GM23338 (cell line): ENCODE results near the gene CHRM4. TPM values are rescaled to one million over a fixed set of nuclear protein-coding genes. Genes with fewer than 3 reads are reported as not detected.

Experiments
- ATAC-seq: fragments of 200-7000 bp; cut with Tn5 transposase; 3 replicates; pipeline ENCODE4 v1.9.1; 2020
- DNase-seq: peaks from one replicate; pipeline ENCODE4 v3.0.0-alpha.2; 2015; ENCODE audit warnings: low spot score
- H2AFZ ChIP-seq: fragments of 200-600 bp; sonication (generic); 2 replicates; pipeline ENCODE4 v1.8.0; 2016; ENCODE audit warnings: antibody characterized with exemption, mild to moderate bottlenecking, moderate library complexity
- H3F3A ChIP-seq: fragments of 200-600 bp; sonication (generic); replicated peaks from 2 replicates; pipeline ENCODE4 v1.8.0; 2017; ENCODE audit warnings: antibody characterized with exemption, mixed run types, low read depth
- H3K27ac ChIP-seq: fragments of 200-600 bp; sonication (generic); 2 replicates; pipeline ENCODE4 v1.6.1; 2016; ENCODE audit warnings: low read depth
- H3K27me3 ChIP-seq: fragments of 200-600 bp; sonication (generic); 2 replicates; pipeline ENCODE4 v1.8.0; 2016; ENCODE audit warnings: mild to moderate bottlenecking, mixed run types, moderate library complexity; ENCODE audit not compliant: insufficient read depth
- H3K36me3 ChIP-seq: fragments of 200-600 bp; sonication (generic); 2 replicates; pipeline ENCODE4 v1.8.0; 2016; ENCODE audit warnings: mild to moderate bottlenecking; ENCODE audit not compliant: insufficient read depth
- H3K4me1 ChIP-seq: fragments of 200-600 bp; sonication (generic); 2 replicates; pipeline ENCODE4 v1.8.0; 2016; ENCODE audit warnings: mild to moderate bottlenecking, moderate library complexity; ENCODE audit not compliant: insufficient read depth
- H3K4me2 ChIP-seq: fragments of 200-600 bp; sonication (generic); 2 replicates; pipeline ENCODE4 v1.7.1; 2017; ENCODE audit warnings: mixed run types
- H3K4me3 ChIP-seq: fragments of 200-600 bp; sonication (generic); 2 replicates; pipeline ENCODE4 v1.6.1; 2016; ENCODE audit warnings: mixed run types
- H3K79me2 ChIP-seq: fragments of 200-600 bp; sonication (generic); replicated peaks from 2 replicates; pipeline ENCODE4 v1.8.0; 2017; ENCODE audit warnings: mild to moderate bottlenecking; ENCODE audit not compliant: insufficient read depth
- H3K9me2 ChIP-seq: fragments of 200-600 bp; sonication (generic); 2 replicates; pipeline ENCODE4 v1.8.0; 2017; ENCODE audit not compliant: insufficient read depth
- H4K20me1 ChIP-seq: fragments of 200-600 bp; sonication (generic); replicated peaks from 2 replicates; pipeline ENCODE4 v1.8.0; 2017; ENCODE audit warnings: mild to moderate bottlenecking; ENCODE audit not compliant: insufficient read depth
- H3K27ac Mint-ChIP-seq: 2 replicates; pipeline ENCODE4 v1.8.0; 2020; ENCODE audit warnings: inconsistent platforms, mild to moderate bottlenecking, moderate library complexity, mixed read lengths
- H3K27me3 Mint-ChIP-seq: 3 replicates; pipeline ENCODE4 v1.8.0; 2022; ENCODE audit warnings: low read depth, mild to moderate bottlenecking, moderate library complexity, mixed read lengths, inconsistent platforms; ENCODE audit not compliant: insufficient read depth, poor library complexity
- H3K36me3 Mint-ChIP-seq: 3 replicates; pipeline ENCODE4 v1.8.0; 2021; ENCODE audit warnings: low read depth, mild to moderate bottlenecking, inconsistent platforms, moderate library complexity, mixed read lengths
- H3K4me1 Mint-ChIP-seq: 3 replicates; pipeline ENCODE4 v1.8.0; 2020; ENCODE audit warnings: mild to moderate bottlenecking, inconsistent platforms, mixed read lengths
- H3K4me3 Mint-ChIP-seq: 3 replicates; pipeline ENCODE4 v1.8.0; 2021; ENCODE audit warnings: moderate library complexity, mild to moderate bottlenecking, inconsistent platforms, mixed read lengths
- H3K9me3 Mint-ChIP-seq: 3 replicates; pipeline ENCODE4 v1.8.0; 2020; ENCODE audit warnings: moderate library complexity, mild to moderate bottlenecking, inconsistent platforms, mixed read lengths
- CREB1 ChIP-seq: fragments of 250-450 bp; sonication (Bioruptor Pico); IDR thresholded peaks from 2 replicates; pipeline ENCODE4 v1.5.0; 2020; ENCODE audit warnings: low read depth, mild to moderate bottlenecking, moderate library complexity
- ETS1 ChIP-seq: IDR thresholded peaks from 2 replicates; pipeline ENCODE4 v1.6.1; 2016; ENCODE audit warnings: antibody characterized with exemption
- EZH2phosphoT487 ChIP-seq: fragments of 200-600 bp; sonication (generic); IDR thresholded peaks from one replicate; pipeline ENCODE4 v1.8.1; 2018; ENCODE audit warnings: antibody characterized with exemption; ENCODE audit not compliant: unreplicated experiment
- JUNB ChIP-seq: IDR thresholded peaks from one replicate; pipeline ENCODE4 v1.6.1; 2016; ENCODE audit warnings: antibody characterized with exemption; ENCODE audit not compliant: unreplicated experiment
- NANOG ChIP-seq: IDR thresholded peaks from 2 replicates; pipeline ENCODE4 v1.6.1; 2016; ENCODE audit warnings: antibody characterized with exemption, borderline replicate concordance
- REST ChIP-seq: IDR thresholded peaks from one replicate; pipeline ENCODE4 v1.6.1; 2018; ENCODE audit warnings: antibody characterized with exemption; ENCODE audit not compliant: unreplicated experiment
- STAT1 ChIP-seq: IDR thresholded peaks from one replicate; pipeline ENCODE4 v1.6.1; 2016; ENCODE audit warnings: antibody characterized with exemption; ENCODE audit not compliant: unreplicated experiment
- ZNF114 ChIP-seq: fragments of 250-450 bp; sonication (Bioruptor Pico); IDR thresholded peaks from 2 replicates; pipeline ENCODE4 v1.5.0; 2020; ENCODE audit warnings: mild to moderate bottlenecking, moderate library complexity
- polyA plus RNA-seq: library from polyadenylated mRNA; unstranded; fragments of >200 nt; fragmentation: Nextera tagmentation; extraction: Ambion mirVana; gene quantifications from 2 replicates; pipeline ENCODE4 v1.2.1, GENCODE V29; 2016
- total RNA-seq: library from RNA; depleted of rRNA; stranded (reverse); fragments of >200 nt; shearing (Covaris generic); gene quantifications from 2 replicates; pipeline ENCODE4 v1.2.3, GENCODE V29; 2014

The CHRM4 gene
- total and polyA plus RNA-seq, 2 experiments from 2014 or later = 0.97 TPM; not detected in 1

- Mint-ChIP-seq H3K4me1 (0 out of 3 replicates have a peak, but pooled peaks cover 6% of the 10 kb centered on the region), H3K9me3 (no peaks in the 10 kb centered on the region), H3K36me3 (peaks cover 29% of the 10 kb centered on the region), H3K27me3 (peaks cover 6% of the 10 kb centered on the region), H3K27ac (0 out of 2 replicates have a peak overlapping the region, but pooled peaks have one; percentile 34), H3K4me3 (no peak overlapping the region)
- ATAC-seq = no peak
- no peak for DNase-seq
- Histone ChIP-seq H3F3A (no peaks in the 10 kb centered on the region), H3K79me2 (no peaks in the 10 kb centered on the region), H4K20me1 (peaks cover 3% of the 10 kb centered on the region; the same call in 1 of the 2 replicates), H3K36me3 (no peaks in the 10 kb centered on the region), H3K27ac (no peak overlapping the region), H3K27me3 (no peaks in the 10 kb centered on the region), H3K4me3 (no peak overlapping the region), H2AFZ (no peak overlapping the region), H3K4me2 (no peak overlapping the region), H3K9me2 (no peaks in the 10 kb centered on the region), H3K4me1 (no peaks in the 10 kb centered on the region; the same call in 1 of the 2 replicates)
- no peak for TF ChIP-seq NANOG
- no peak for TF ChIP-seq STAT1
- TF ChIP-seq ZNF114 = no peak
- no peak for TF ChIP-seq CREB1 (CRISPR knock-in tag)
- TF ChIP-seq JUNB = no peak
These were observed 16.1 kb upstream of the CHRM4 start for GRCh38 chr11:46407635-46408034.

GRCh38 chr11:46404476-46405017, 13.0 kb upstream of the CHRM4 start:
- H3K36me3 Mint-ChIP-seq = peaks cover 24% of the 10 kb centered on the region
- H3K27me3 ChIP-seq = no peaks in the 10 kb centered on the region
- no peak for TF ChIP-seq REST
- TF ChIP-seq STAT1 = no peak
- TF ChIP-seq ETS1 = no peak
- no peak for TF ChIP-seq EZH2phosphoT487
- TF ChIP-seq CREB1 (CRISPR knock-in tag) = no peak
- H3K4me1 ChIP-seq = no peaks in the 10 kb centered on the region
- peaks cover 3% of the 10 kb centered on the region; the same call in 1 of the 2 replicates for H4K20me1 ChIP-seq
- H3K9me3 Mint-ChIP-seq = no peaks in the 10 kb centered on the region
- no peak overlapping the region for H3K27ac ChIP-seq
- H3K4me3 ChIP-seq = no peak overlapping the region
- ATAC-seq (no peak), DNase-seq (no peak)
- H3K4me3 Mint-ChIP-seq = no peak overlapping the region
- H3K9me2 ChIP-seq = no peaks in the 10 kb centered on the region
- no peak overlapping the region for H3K4me2 ChIP-seq
- no peaks in the 10 kb centered on the region for H3K36me3 ChIP-seq
- no peak overlapping the region for H3K27ac Mint-ChIP-seq
- H2AFZ ChIP-seq = no peak overlapping the region
- no peaks in the 10 kb centered on the region for H3K4me1 Mint-ChIP-seq
- peaks cover 7% of the 10 kb centered on the region for H3K27me3 Mint-ChIP-seq
- no peaks in the 10 kb centered on the region for H3F3A ChIP-seq
- H3K79me2 ChIP-seq = no peaks in the 10 kb centered on the region
